DOHH2 (cell line): ENCODE results near the gene MRM1.
A peak's percentile ranks its signal among the peaks of the same experiment; 100 is the strongest.

Experiments
- H3F3A ChIP-seq: fragments of 200-600 bp; sonication (generic), shearing (Covaris generic); 2 replicates; pipeline ENCODE4 v1.6.0; 2016; ENCODE audit warnings: antibody characterized with exemption, mild to moderate bottlenecking; ENCODE audit not compliant: control insufficient read depth, insufficient read depth
- H3K27ac ChIP-seq: fragments of 200-600 bp; sonication (generic); 2 replicates; pipeline ENCODE4 v1.5.1; 2014; ENCODE audit warnings: low read depth, mild to moderate bottlenecking, low read length, moderate library complexity
- H3K27me3 ChIP-seq: fragments of 200-600 bp; sonication (generic); 2 replicates; pipeline ENCODE4 v1.6.1; 2014; ENCODE audit warnings: mild to moderate bottlenecking, low read length, mixed read lengths; ENCODE audit not compliant: control insufficient read depth
- H3K36me3 ChIP-seq: fragments of 200-600 bp; sonication (generic); 2 replicates; pipeline ENCODE4 v1.6.1; 2014; ENCODE audit warnings: mild to moderate bottlenecking, low read length, moderate library complexity, mixed read lengths; ENCODE audit not compliant: control insufficient read depth
- H3K4me1 ChIP-seq: fragments of 200-600 bp; sonication (generic); 2 replicates; pipeline ENCODE4 v1.6.1; 2014; ENCODE audit warnings: mild to moderate bottlenecking, low read length, mixed read lengths; ENCODE audit not compliant: control insufficient read depth
- H3K4me2 ChIP-seq: fragments of 200-600 bp; sonication (generic); 2 replicates; pipeline ENCODE4 v1.6.0; 2014; ENCODE audit warnings: mild to moderate bottlenecking, low read length, moderate library complexity
- H3K4me3 ChIP-seq: fragments of 200-600 bp; sonication (generic); 2 replicates; pipeline ENCODE4 v1.5.1; 2014; ENCODE audit warnings: mild to moderate bottlenecking, low read length, mixed read lengths
- H3K79me2 ChIP-seq: fragments of 200-600 bp; sonication (generic); 2 replicates; pipeline ENCODE4 v1.6.1; 2014; ENCODE audit warnings: mild to moderate bottlenecking, low read length, mixed read lengths; ENCODE audit not compliant: control insufficient read depth
- H3K9me2 ChIP-seq: fragments of 200-600 bp; sonication (generic); replicated peaks from 2 replicates; pipeline ENCODE4 v1.6.1; 2014; ENCODE audit warnings: mild to moderate bottlenecking, low read length, mixed read lengths; ENCODE audit not compliant: control insufficient read depth
- H3K9me3 ChIP-seq: fragments of 200-600 bp; sonication (generic); 2 replicates; pipeline ENCODE4 v1.6.1; 2014; ENCODE audit warnings: antibody characterized with exemption, low read length, mixed read lengths; ENCODE audit not compliant: control insufficient read depth, insufficient read depth
- H4K20me1 ChIP-seq: fragments of 200-600 bp; sonication (generic); 2 replicates; pipeline ENCODE4 v1.6.0; 2014; ENCODE audit warnings: low read depth, mild to moderate bottlenecking, antibody characterized with exemption, low read length, moderate library complexity; ENCODE audit not compliant: control insufficient read depth, insufficient read depth
- CTCF ChIP-seq: fragments of 200-600 bp; sonication (generic); IDR thresholded peaks from one replicate; pipeline ENCODE4 v1.5.1; 2014; ENCODE audit warnings: antibody characterized with exemption, mild to moderate bottlenecking, low read depth, low read length; ENCODE audit not compliant: poor library complexity, severe bottlenecking
- EZH2phosphoT487 ChIP-seq: fragments of 200-600 bp; sonication (generic); IDR thresholded peaks from 2 replicates; pipeline ENCODE4 v1.6.1; 2017; ENCODE audit warnings: borderline replicate concordance, mild to moderate bottlenecking, antibody characterized with exemption, low read length, moderate library complexity, mixed read lengths

Gene MRM1

GRCh38 chr17:36653856-36654255 is 52.5 kb downstream of the MRM1 start:
- H4K20me1 ChIP-seq: 0 out of 2 replicates have a peak, but pooled peaks cover 3% of the 10 kb centered on the region
- H3K27ac ChIP-seq: no peak overlapping the region
- no peaks in the 10 kb centered on the region for H3K79me2 ChIP-seq
- H3K4me1 ChIP-seq: no peaks in the 10 kb centered on the region
- H3F3A ChIP-seq: no peaks in the 10 kb centered on the region
- H3K4me3 ChIP-seq: no peak overlapping the region
- H3K9me2 ChIP-seq: no peaks in the 10 kb centered on the region
- no peaks in the 10 kb centered on the region for H3K36me3 ChIP-seq
- H3K4me2 ChIP-seq: no peak overlapping the region
- TF ChIP-seq EZH2phosphoT487 (no peak), CTCF (no peak)
- H3K9me3 ChIP-seq: no peaks in the 10 kb centered on the region
- peaks cover 35% of the 10 kb centered on the region for H3K27me3 ChIP-seq

GRCh38 chr17:36655726-36656125 is 54.3 kb downstream of the MRM1 start:
- Histone ChIP-seq H3K4me3 (no peak overlapping the region), H3K9me3 (no peaks in the 10 kb centered on the region), H3K4me2 (no peak overlapping the region), H3K36me3 (no peaks in the 10 kb centered on the region), H3K27me3 (peaks cover 47% of the 10 kb centered on the region), H3F3A (no peaks in the 10 kb centered on the region), H3K27ac (no peak overlapping the region), H4K20me1 (0 out of 2 replicates have a peak, but pooled peaks cover 3% of the 10 kb centered on the region), H3K79me2 (no peaks in the 10 kb centered on the region), H3K9me2 (no peaks in the 10 kb centered on the region), H3K4me1 (no peaks in the 10 kb centered on the region)
- no peak for TF ChIP-seq EZH2phosphoT487

GRCh38 chr17:36657390-36657762 is 56.0 kb downstream of the MRM1 start:
- H3K9me3 ChIP-seq: no peaks in the 10 kb centered on the region
- no peaks in the 10 kb centered on the region for H3K4me1 ChIP-seq
- H3K9me2 ChIP-seq: no peaks in the 10 kb centered on the region
- no peaks in the 10 kb centered on the region for H3K36me3 ChIP-seq
- no peaks in the 10 kb centered on the region for H3F3A ChIP-seq
- H3K27me3 ChIP-seq: peaks cover 56% of the 10 kb centered on the region
- no peak overlapping the region for H3K27ac ChIP-seq
- TF ChIP-seq CTCF (no peak), EZH2phosphoT487 (no peak)
- no peak overlapping the region for H3K4me2 ChIP-seq
- H3K79me2 ChIP-seq: no peaks in the 10 kb centered on the region
- H4K20me1 ChIP-seq: no peaks in the 10 kb centered on the region
- no peak overlapping the region for H3K4me3 ChIP-seq

- H3K27ac ChIP-seq: no peak overlapping the region
- no peak overlapping the region for H3K4me2 ChIP-seq
- no peaks in the 10 kb centered on the region for H3F3A ChIP-seq
- no peaks in the 10 kb centered on the region for H3K79me2 ChIP-seq
- no peaks in the 10 kb centered on the region for H4K20me1 ChIP-seq
- TF ChIP-seq EZH2phosphoT487 (no peak), CTCF (peak; percentile 39)
- no peak overlapping the region for H3K4me3 ChIP-seq
- H3K9me2 ChIP-seq: no peaks in the 10 kb centered on the region
- H3K27me3 ChIP-seq: peaks cover 60% of the 10 kb centered on the region
- no peaks in the 10 kb centered on the region for H3K4me1 ChIP-seq
- H3K9me3 ChIP-seq: no peaks in the 10 kb centered on the region
- H3K36me3 ChIP-seq: no peaks in the 10 kb centered on the region
These were observed 56.5 kb downstream of the MRM1 start for GRCh38 chr17:36657763-36658490.
